DMS 273 (cell line): ENCODE measurements around the gene PIEZO1.

Experiments used
- DNase-seq: peaks from one replicate; lab custom pipeline; 2025; ENCODE audit not compliant: unreplicated experiment; lab: John Stamatoyannopoulos, UW

Gene PIEZO1

GRCh38 chr16:88723507-88723887 is 61.5 kb downstream of the PIEZO1 start:
- DNase-seq, result no peak

- DNase-seq, result no peak
These were observed 62.1 kb downstream of the PIEZO1 start for GRCh38 chr16:88722784-88723506.

GRCh38 chr16:88721815-88722755 is 62.9 kb downstream of the PIEZO1 start:
- DNase-seq, result no peak

- DNase-seq, result no peak
These were observed 63.8 kb downstream of the PIEZO1 start for GRCh38 chr16:88721236-88721635.

- no peak for DNase-seq
These were observed 64.5 kb downstream of the PIEZO1 start for GRCh38 chr16:88720396-88720970.

- DNase-seq, result no peak
These were observed 65.1 kb downstream of the PIEZO1 start for GRCh38 chr16:88719933-88720296.

- DNase-seq, result no peak
These were observed 65.6 kb downstream of the PIEZO1 start for GRCh38 chr16:88719267-88719932.

GRCh38 chr16:88718178-88718577 is 66.8 kb downstream of the PIEZO1 start:
- no peak for DNase-seq

- DNase-seq, result no peak
These were observed 68.4 kb downstream of the PIEZO1 start for GRCh38 chr16:88716601-88717001.

GRCh38 chr16:88716201-88716600 is 68.8 kb downstream of the PIEZO1 start:
- no peak for DNase-seq

GRCh38 chr16:88715312-88716190 is 69.5 kb downstream of the PIEZO1 start:
- DNase-seq, result no peak

GRCh38 chr16:88714420-88715302 is 70.4 kb downstream of the PIEZO1 start:
- no peak for DNase-seq

- no peak for DNase-seq
These were observed 71.2 kb downstream of the PIEZO1 start for GRCh38 chr16:88713568-88714419.

GRCh38 chr16:88713054-88713453 is 72.0 kb downstream of the PIEZO1 start:
- DNase-seq, result no peak

- no peak for DNase-seq
These were observed 72.5 kb downstream of the PIEZO1 start for GRCh38 chr16:88712362-88712979.

GRCh38 chr16:88711750-88712340 is 73.2 kb downstream of the PIEZO1 start:
- DNase-seq, result no peak

- no peak for DNase-seq
These were observed 74.5 kb downstream of the PIEZO1 start for GRCh38 chr16:88710556-88710955.
